DMS79 (cell line): ENCODE results near the gene FGF1.

Experiments
- DNase-seq: peaks from one replicate; lab custom pipeline; 2025; lab: John Stamatoyannopoulos, UW

FGF1 gene

DNA sequence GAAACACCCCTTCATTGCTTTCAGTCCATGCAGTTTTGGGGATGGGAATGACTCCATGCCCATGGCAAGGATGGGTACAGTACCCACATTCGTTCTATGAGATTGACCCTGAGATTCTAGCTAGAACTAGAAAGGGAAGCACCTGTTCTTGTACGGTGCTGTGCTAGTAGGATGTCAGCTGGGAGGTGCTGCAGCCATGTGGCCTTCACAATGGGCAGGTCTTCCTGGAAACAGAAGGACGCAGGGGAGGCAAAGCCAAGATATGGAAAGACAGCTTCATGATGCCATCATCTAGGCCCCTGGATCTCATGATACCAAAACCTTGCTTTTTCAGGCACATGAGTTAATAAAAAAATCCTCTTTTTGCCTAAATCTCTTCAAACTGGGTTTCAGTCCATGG is 10.5 kb upstream of the FGF1 start:
- DNase-seq, result no peak

DNA sequence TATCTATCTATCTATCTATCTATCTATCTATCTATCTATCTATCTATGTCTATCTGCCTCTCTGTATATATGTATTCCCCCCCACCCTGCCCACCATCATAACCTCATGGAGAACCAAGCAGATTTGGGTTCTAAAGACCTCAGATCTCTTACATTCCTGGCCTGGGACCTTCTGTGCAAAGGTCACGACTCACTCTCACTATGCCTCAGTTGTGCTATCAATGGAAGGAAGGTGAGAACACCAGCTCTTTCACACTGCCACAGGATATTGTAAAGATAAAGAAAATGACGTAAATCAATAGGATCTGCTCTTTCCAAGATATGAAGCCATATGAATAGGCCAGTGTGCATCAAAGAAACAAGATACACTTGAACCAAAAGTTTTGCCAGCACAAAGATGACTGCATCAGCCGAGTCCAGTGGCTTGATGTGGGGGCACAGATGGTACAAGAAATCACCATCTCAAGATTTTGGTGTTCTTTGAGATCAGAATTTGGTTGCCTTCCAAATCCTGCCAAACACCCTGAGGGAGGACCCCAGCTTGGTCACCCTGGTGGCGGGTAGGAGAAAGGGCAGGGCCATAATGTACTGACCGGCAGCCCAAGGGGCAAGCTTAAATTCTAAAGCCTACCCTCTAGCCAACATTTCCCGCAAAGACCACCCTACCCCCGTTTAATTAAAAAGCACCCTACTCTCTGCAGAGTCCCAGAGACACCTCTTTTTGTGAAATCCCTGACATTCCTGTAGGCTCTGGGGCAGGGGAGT is 8.4 kb upstream of the FGF1 start:
- no peak for DNase-seq

DNA sequence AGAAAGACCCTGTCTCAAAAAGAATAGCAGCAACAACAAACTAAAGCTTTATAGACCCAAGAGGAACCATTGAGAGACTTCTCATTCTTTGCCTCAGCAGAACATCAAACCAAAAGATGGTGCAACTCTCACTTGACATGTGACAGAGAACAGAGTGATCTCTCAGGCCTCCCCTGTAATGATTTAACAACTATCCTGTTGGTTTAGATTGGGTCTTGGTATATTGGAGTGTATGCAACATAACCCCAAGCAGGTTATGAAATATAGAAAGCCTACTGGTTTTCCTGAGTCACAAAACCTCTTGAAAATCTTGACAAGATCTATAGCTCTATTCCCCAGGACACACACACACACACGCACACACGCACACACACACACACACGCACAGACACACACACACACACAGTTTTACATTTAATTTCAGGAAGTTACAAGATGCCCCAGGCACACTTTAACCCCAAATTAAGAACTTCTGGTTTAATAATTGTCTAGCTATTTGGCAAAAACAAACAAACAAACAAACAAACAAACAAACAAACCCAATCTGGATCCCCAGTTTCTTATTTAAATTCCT is 6.5 kb upstream of the FGF1 start:
- DNase-seq, result no peak

- DNase-seq, result no peak
Observed at GRCh38 chr5:142690667-142691066, 4.8 kb upstream of the FGF1 start.

- DNase-seq, result no peak
Observed at GRCh38 chr5:142689081-142689480, 3.2 kb upstream of the FGF1 start.

DNA sequence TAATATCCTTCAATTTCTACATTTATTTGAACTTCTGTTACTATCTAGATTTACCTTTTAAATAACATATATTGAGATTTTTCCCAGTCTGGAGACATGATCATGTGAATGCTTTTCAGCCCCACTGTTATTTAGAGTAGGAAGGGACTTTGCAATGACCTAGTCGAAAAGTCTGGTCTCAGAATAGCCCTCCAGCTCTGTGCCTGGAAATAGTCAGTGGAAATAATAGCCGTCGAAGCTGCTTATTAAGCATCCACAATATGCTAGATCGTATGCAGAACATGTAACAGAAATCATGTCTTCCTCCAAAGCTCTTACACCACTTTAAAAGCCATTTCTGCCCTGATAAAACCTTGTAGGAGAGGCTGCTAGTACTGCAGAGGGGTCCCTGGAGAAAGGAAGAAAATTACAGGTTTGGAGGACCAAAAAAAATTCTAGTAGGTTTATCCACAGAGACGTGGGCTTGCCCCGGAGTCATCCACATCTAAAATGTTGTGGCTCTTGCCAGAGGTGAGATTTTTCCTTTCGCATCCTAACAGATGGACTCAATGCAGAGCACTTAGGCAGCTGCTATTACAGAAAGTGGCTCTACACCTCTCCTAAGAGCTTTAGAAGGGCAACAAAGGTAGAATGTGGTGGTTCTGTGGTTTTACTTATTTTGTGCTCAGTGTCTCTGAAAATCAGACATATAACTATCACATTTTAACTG is 2.5 kb upstream of the FGF1 start:
- no peak for DNase-seq

- no peak for DNase-seq
Observed at GRCh38 chr5:142686968-142687367, 1.1 kb upstream of the FGF1 start.

- DNase-seq, result no peak
Observed at GRCh38 chr5:142686210-142686734, 382 bp upstream of the FGF1 start.

GRCh38 chr5:142684508-142685041 is 1.3 kb downstream of the FGF1 start:
- no peak for DNase-seq

DNA sequence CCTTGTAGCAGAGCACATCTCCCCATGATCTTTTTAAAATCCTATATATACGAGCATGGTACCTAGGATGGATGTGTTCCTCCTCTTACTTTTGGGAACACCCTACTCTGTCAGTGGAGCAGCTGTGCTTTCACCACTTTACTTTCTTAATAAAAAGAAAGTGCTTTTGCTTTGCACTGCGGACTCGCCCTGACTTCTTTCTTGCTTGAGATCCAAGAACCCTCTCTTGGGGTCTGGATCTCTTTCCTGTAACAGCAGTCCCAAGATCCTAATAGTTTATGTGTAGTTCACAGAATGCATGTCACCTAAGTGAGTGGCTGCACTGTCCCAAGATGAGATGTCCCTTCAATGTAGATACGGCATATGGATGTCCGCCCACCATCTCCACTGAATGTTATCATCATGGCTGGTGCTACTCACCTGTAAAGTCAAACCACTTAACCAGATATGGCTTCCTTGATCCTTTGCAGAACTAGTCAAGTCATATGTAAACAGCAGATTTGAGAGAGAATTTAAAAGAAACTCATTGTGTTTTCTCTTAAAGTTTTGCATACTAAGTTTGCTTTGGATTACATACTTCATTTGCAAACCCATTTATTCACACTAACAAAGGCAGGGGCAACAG is 1.9 kb downstream of the FGF1 start:
- no peak for DNase-seq

DNA sequence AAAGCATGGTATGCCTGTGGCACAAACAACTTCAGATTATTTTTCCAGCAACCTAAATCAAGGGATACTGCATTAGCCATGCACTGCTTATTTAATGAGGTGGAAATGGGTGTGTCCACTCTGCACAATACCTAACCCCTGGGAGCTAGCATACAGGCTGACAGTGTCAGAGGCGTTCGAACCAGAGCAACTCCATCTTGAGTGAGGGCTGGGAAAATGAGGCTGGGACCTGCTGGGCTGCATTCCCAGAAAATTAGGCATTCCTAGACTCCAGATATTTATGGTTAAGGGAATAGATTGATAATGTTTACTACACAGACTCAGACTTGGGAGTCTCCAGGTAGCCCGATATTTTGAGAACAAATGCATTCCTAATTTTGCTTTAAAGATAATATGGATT is 2.8 kb downstream of the FGF1 start:
- no peak for DNase-seq

DNA sequence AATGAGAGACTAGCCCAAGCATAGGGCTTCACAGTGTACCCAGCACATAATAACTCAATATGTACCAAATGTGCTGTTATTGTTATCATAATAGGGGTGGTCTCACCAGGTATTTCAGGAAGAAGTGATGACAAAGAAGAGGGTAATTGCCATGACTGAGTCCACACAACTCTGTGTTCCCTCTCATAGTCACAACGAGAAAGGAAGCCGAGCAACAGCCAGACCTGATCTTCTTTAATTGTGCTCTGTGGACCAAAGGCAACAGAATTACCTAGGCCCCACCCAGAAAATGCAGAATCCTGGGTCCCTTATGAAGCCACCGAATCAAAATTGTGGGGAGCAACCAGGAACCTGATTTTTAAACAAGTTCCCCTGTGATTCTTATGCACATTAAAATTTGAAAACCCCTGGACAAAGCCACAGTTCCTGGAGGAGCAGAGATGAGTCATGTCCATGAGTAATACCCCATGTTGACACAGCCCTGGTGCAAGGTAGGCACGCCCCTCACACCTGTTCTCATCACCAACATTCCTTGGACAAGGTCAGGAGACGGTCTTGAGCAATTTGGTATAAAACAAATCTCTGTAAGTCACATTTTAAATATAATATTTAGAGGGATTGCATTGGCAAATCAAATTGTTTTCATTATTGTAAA is 5.2 kb downstream of the FGF1 start:
- no peak for DNase-seq

GRCh38 chr5:142679744-142680143 is 6.1 kb downstream of the FGF1 start:
- DNase-seq, result no peak

- DNase-seq, result no peak
Observed at GRCh38 chr5:142678529-142678928, 7.4 kb downstream of the FGF1 start.

GRCh38 chr5:142677198-142677597 is 8.7 kb downstream of the FGF1 start:
- no peak for DNase-seq

DNA sequence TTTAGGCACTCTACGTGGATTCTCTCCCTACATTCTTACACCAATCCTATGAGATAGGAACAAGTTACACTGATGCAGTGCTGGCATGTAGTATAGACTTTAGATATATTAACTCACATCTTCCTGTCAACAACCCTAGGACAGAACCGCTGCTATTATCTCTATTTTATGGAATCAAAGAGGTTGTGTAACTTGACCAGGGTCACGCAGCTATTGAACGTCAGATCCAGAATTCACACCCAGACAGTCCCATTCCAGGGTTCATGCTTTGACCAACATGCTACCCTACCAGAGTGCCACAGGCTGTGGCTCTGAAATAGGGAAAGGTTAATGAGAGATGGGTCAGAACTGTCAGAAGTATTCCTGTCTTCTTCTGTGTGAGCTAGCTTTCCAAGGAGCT is 9.6 kb downstream of the FGF1 start:
- DNase-seq, result no peak

DNA sequence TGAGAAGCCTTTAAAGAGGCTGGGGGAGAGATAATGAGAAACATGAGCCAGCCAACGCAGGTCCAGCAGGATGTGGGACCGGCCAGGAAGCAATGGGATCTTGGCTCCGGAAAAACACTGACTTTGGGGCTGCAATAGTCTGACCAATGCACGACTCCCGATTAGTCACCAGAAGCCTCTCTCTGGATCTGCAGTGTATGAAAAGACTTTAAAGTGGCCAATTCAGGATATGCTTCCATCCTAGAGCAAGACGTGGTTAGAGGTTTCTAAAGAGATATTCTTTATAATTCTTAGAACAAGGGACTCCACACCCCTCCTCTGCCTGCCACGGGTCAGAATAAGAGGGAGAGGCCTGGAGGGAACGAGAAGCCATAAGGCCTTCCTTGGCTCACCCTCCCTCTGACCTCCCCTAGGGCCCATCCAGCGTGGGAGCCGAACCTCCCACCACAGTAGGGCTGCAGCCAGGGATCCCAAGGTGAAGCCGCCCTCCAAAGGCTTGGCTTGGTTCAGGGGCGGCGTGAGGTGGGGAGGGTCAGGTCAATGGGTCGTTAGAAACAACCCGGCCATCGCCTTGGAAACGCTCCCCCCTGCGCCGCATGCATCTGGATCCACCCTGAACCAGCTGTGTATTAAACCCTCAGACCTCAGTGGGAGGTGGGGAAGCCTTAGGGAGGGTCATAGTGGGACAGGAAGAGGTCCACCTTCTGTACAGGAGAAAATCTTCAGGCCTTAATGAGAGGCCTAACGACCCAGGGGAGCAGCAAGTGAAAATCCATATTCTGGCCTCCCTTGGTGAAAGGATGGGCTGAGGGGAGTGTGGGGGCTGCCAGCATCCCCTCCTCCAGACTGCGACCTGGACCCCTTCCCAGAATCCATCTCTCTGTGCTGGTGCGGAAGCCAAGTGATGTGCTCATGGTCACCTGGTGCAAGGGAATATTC is 11.1 kb downstream of the FGF1 start:
- no peak for DNase-seq

DNA sequence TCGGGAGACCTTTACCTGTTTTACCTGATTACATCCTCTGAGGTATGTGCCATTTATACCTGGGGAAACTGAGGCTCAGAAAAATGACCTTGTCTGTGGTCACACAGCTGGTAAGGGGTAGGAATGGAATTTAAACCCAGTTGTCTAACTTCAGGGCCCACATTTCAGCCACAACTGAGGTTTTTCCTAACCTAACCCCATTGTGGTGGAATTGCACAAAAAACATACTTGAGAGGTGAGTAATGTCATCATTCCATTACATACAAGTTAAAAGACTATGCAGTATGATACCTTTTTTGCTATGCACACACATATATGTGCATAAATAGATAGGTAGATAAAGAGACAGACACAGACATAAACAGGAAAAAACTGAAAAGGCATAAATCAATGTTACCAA is 14.1 kb downstream of the FGF1 start:
- no peak for DNase-seq

GRCh38 chr5:142671266-142671665 is 14.6 kb downstream of the FGF1 start:
- DNase-seq, result no peak

DNA sequence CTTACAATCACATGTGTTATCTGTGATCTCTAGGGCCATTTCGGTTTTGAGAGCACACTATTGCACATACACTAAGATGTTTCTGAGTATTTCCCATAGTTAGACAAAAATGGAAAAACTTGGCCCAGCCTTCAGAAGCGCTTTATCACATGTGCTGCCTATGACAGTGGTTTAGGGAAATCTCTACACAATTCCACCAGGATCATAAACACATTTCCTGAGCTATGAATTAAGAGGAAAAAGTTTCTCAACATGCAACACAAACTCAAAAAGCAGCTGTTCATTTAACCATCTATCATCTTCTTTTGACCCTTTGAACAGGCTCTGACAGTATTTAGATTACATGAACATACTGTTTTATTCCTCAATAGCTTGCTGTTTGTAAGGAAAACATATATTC is 15.1 kb downstream of the FGF1 start:
- DNase-seq, result no peak

GRCh38 chr5:142669477-142669876 is 16.4 kb downstream of the FGF1 start:
- DNase-seq, result no peak
